T-helper 1 cell (primary cell): ENCODE results near the gene LENG9.

Source experiments
- DNase-seq, 5 donors: peaks; one replicate each; pipeline ENCODE4 v3.0.0-alpha.2; 2012 to 2020

The LENG9 gene

DNA sequence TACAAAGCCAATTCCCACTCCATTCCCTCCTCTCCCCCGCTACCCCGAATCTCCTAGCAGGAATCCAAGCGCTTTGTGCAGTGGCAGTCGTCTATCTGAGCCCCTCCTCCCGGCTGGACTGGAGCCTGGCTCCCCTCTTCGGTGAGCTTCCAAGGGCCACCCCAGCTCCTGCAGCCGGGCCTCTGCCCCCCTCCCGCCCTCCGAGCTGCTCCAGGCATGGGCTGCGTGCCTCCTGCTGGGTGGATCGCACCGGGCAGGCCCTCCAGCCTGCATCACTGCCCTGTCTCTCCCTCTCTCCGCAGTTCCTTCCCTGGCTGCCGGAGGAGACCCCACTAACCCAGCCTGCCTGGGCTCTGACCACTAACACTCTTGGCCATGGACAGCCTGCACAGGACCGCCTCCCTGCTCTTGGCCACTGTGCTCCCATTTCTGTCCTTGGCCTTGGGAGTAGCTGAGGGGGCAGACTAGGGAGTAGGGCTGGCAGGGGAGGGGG, 27.5 kb downstream of the LENG9 start:
- no peak for DNase-seq

DNA sequence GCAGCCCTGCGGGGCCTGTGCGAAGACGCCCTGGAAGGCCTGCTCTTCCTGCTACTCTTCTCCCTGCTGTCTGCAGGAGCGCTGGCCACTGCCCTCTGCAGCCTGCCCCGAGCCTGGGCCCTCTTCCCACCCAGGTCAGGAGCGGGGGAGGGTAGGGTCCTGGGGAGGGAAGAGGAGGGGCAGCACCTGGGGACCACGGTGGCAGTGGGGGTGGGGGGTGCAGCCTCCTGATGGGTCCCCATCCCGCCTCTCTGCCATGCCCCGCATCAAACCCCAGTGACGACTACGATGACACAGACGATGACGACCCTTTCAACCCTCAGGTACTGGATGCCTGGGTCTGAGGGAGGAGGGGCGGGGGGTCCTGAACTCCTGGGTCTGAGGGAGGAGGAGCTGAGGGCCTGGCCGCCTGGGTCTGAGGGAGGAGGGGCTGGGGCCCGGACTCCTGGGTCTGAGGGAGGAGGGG, 28.0 kb downstream of the LENG9 start:
- no peak for DNase-seq

- no peak for DNase-seq
Observed at GRCh38 chr19:54434873-54435214, 28.7 kb downstream of the LENG9 start.

DNA sequence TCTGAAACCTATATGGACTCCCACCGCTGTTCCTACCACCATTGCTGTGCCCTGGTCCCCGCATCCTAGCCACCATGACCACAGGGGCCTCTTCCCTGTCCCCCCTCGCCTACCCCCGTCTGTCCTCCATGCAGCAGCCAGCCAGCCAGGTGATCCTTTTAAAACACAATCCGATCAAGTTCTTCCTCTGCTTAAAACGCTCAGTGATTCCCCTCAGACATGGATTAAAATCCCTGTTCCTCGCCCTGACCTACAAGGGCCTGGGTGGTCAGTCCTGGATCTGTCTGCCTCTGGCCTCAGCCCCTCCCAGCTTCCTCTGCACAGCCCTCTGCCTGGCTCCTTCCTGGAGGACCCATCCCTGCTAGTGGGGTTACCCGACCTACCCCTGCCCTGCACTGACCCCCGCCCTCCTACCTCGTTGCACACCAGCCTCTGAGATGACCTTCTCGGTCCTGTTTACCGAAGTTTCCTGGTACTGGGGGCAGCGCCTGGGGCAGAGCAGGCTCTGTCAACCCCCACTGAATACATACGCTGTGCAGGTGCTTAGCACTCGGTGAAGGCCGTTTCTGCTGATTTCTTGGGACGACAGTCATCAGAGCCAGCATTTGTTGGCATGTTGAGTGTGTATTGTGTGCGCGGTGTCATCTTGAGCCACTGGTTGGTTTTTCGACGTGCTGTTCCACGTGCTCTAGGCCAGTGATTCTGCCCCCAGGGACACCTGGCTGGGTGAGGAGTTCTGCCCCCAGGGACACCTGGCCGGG, 29.3 kb downstream of the LENG9 start:
- no peak for DNase-seq

GRCh38 chr19:54433697-54434096, 29.9 kb downstream of the LENG9 start:
- no peak for DNase-seq

GRCh38 chr19:54432144-54432738, 31.3 kb downstream of the LENG9 start:
- DNase-seq, result no peak

DNA sequence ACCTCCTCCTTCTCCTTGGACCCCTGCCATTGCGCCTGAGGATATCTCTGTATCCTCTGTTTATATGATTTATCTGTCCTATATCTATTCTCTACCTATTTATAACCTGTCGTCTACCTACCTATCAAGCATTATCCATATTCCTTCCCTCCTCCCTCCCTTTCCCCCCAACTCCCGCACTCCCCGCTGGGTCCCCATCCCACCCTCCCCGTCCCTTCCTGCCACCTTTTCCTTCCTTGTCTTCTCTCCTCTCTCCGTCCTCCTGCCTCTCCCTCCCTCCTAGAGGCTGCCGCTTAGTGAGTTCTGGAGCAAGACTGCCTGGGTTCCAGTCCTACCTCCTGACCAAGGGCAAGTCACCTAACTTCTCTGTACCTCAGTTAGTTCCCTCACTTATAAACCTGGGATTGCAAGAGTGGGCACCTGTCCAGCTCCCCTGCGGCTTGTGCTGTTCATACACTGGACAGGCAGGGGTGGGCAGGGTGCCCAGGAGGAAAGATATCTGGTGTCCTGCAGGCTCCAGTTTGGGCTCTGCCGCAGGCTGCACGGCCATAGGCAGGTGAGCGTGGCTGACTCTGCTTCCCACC, 32.2 kb downstream of the LENG9 start:
- no peak for DNase-seq

GRCh38 chr19:54430306-54431254, 33.0 kb downstream of the LENG9 start:
- DNase-seq, result peak in 2 of 5 donors; percentile 33 to 36

- DNase-seq, result no peak
Observed at GRCh38 chr19:54429545-54430227, 33.9 kb downstream of the LENG9 start.

DNA sequence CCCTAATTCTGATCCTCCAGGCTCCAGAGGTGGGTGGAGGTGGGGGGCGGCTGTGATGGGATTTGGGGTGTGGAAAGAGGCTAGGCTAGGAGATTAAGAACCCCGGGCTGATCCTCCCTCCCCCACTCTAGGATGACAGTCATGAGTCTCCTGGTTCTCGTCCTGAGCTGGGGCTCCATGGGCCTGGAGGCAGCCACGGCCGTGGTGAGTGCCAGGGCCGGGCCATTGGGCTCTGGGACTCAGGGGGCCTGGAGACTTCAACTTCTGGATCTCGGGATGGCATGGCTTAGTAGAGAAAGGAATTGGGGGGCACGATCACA, 34.4 kb downstream of the LENG9 start:
- DNase-seq, result no peak

- no peak for DNase-seq
Observed at GRCh38 chr19:54428323-54429175, 35.0 kb downstream of the LENG9 start.

DNA sequence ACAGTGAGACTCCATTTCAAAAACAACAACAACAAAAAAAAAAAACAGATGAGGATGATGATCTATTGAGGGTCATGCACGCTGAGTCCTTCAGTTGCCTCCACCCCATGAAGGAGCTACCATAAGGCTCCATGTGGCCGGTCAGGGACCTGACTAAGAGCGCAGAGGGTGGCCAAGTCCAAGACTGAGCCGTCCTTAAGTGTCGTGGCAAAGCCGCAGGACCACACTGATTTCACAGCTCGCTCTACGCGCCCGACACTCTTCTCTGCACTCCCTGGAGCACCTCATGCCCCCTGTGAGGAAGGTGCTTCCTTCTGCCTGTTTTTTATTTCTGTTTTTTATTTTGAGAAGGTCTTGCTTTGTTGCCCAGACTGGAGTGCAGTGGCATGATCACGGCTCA, 36.0 kb downstream of the LENG9 start:
- no peak for DNase-seq

DNA sequence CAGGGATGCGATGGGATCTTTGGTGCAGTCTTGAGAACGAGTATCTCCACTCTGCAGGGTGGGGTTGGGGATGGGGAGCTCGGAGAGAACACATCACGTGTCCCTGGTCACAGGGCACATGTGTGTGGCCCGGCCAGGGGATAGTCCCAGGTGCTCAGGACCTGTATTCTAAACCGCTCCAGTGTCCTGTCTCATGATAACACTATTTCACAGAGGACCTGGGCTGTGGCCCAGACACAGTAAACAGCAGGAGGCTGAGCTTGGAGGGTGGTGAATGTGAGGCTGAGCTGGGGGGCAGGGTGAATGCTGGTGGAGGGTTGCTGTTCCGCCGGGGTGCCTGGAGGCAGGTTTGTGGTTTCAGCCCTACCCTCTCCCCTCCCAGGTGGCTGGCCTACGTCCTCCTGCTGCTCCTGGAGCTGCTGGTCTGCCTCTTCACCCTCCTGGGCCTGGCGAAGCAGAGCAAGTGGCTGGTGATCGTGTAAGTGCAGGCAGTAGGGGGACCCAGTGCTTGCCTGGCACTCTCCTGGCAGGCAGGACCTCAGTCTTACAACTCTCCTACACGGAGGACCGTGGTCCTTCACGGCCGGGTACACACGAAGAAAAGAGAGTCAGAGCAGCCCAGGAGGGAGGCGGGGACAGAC, 37.2 kb downstream of the LENG9 start:
- no peak for DNase-seq

- no peak for DNase-seq
Observed at GRCh38 chr19:54425382-54425723, 38.2 kb downstream of the LENG9 start.

GRCh38 chr19:54424660-54425381, 38.8 kb downstream of the LENG9 start:
- no peak for DNase-seq

GRCh38 chr19:54424201-54424600, 39.4 kb downstream of the LENG9 start:
- no peak for DNase-seq

DNA sequence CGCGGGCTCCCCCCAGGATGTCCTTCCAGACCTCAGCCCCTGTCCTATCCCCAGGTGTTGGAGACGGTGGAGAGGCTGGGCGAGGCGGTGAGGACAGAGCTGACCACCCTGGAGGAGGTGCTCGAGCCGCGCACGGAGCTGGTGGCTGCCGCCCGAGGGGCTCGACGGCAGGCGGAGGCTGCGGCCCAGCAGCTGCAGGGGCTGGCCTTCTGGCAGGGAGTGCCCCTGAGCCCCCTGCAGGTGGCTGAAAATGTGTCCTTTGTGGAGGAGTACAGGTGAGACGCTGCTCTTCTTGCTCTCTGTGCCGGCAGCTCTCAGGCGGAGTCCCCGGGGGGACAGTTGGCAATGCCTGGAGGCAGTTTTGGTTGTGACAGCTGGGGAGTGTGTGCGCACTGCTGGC, 41.4 kb downstream of the LENG9 start:
- no peak for DNase-seq

DNA sequence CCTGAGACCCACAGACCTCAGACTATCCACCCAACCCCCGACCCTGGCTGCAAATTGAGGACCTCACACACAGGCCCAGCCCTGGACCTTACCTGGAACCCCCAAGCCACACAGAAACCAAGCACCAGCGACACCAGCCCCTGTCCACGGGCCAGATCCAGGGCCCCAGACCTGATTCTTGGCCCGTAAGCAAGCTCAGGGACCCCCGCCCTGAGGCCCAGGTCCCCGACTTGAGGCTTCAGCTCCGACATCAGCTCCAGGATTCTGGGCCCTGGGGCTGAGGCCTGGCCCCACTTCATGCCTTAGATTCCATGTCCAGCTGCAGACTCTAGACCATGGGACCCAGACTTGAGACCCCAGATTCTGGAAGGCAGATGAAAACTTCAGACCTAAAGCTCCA, 42.1 kb downstream of the LENG9 start:
- no peak for DNase-seq

- no peak for DNase-seq
Observed at GRCh38 chr19:54421169-54421516, 42.4 kb downstream of the LENG9 start.

- no peak for DNase-seq
Observed at GRCh38 chr19:54420383-54421168, 43.0 kb downstream of the LENG9 start.
